Measurements from ENCODE around the gene FBXW8. TPM values are rescaled to one million over a fixed set of nuclear protein-coding genes. Genes with fewer than 3 reads are reported as not detected.

Gene FBXW8
- total RNA-seq, 2 experiments from 2014 or later, result 6.6 to 7.3 TPM

- intact Hi-C loops (cut with DNase I, micrococcal nuclease), result no loop called here
- Mint-ChIP-seq H3K9me3 (no peaks in the 10 kb centered on the region), H3K4me1 (ENCODE audit: low read depth) (no peaks in the 10 kb centered on the region), H3K4me3 (no peak overlapping the region), H3K36me3 (ENCODE audit: low read depth) (no peaks in the 10 kb centered on the region), H3K27me3 (peaks cover 17% of the 10 kb centered on the region), H3K27ac (no peak overlapping the region)
- H3K27me3 ChIP-seq (ENCODE audit: control insufficient read depth in 1 of 2, insufficient read depth in 2 of 2, low read length in 2 of 2), result peaks cover 0 to 2% of the 10 kb centered on the region in 2 experiments
- ATAC-seq (ENCODE audit: poor library complexity) (no peak), DNase-seq (no peak)
- TF ChIP-seq CTCF (IDR thresholded peaks at IDR 0.05), result no peak
- no peaks in the 10 kb centered on the region for H3K36me3 ChIP-seq (ENCODE audit: insufficient read depth, low read length)
- ChIA-PET CTCF (interaction anchor here (0.7 kb wide), 1 partner anchor 28 kb away, joined by 4 read pairs; no protein-coding TSS in a partner anchor), POLR2A (no interaction called here)
- H3K4me1 ChIP-seq (ENCODE audit: insufficient read depth, low read length), result no peaks in the 10 kb centered on the region
- H3K4me3 ChIP-seq (ENCODE audit: low read length), result no peak overlapping the region
- peaks cover 0 to 4% of the 10 kb centered on the region in 2 experiments for H3K9me3 ChIP-seq (ENCODE audit: control insufficient read depth in 1 of 2, insufficient read depth in 1 of 2, low read length in 2 of 2)
- no peak overlapping the region for H3K27ac ChIP-seq (ENCODE audit: low read depth in 1 of 2, low read length in 2 of 2)
These were observed 19.7 kb upstream of the FBXW8 start for GRCh38 chr12:116891019-116891418.

GRCh38 chr12:116892349-116893140 lies 18.2 kb upstream of the FBXW8 start:
- H3K4me1 ChIP-seq (ENCODE audit: insufficient read depth, low read length), result no peaks in the 10 kb centered on the region
- H3K4me3 ChIP-seq (ENCODE audit: low read length), result no peak overlapping the region
- Mint-ChIP-seq H3K4me3 (no peak overlapping the region), H3K4me1 (ENCODE audit: low read depth) (no peaks in the 10 kb centered on the region), H3K36me3 (ENCODE audit: low read depth) (no peaks in the 10 kb centered on the region), H3K9me3 (no peaks in the 10 kb centered on the region), H3K27ac (no peak overlapping the region), H3K27me3 (peaks cover 8% of the 10 kb centered on the region)
- ChIA-PET POLR2A (no interaction called here), CTCF (no interaction called here)
- DNase-seq (no peak), ATAC-seq (ENCODE audit: poor library complexity) (no peak)
- H3K9me3 ChIP-seq (ENCODE audit: control insufficient read depth in 1 of 2, insufficient read depth in 1 of 2, low read length in 2 of 2), result peaks cover 0 to 4% of the 10 kb centered on the region in 2 experiments
- no peak overlapping the region for H3K27ac ChIP-seq (ENCODE audit: low read depth in 1 of 2, low read length in 2 of 2)
- no peaks in the 10 kb centered on the region for H3K27me3 ChIP-seq (ENCODE audit: control insufficient read depth in 1 of 2, insufficient read depth in 2 of 2, low read length in 2 of 2)
- intact Hi-C loops (cut with DNase I, micrococcal nuclease), result no loop called here
- H3K36me3 ChIP-seq (ENCODE audit: insufficient read depth, low read length), result no peaks in the 10 kb centered on the region
- no peak for TF ChIP-seq CTCF (IDR thresholded peaks at IDR 0.05)

- Histone ChIP-seq H3K9me3 (ENCODE audit: control insufficient read depth in 1 of 2, insufficient read depth in 1 of 2, low read length in 2 of 2) (peaks cover 0 to 4% of the 10 kb centered on the region in 2 experiments), H3K27ac (ENCODE audit: low read depth in 1 of 2, low read length in 2 of 2) (no peak overlapping the region), H3K4me3 (ENCODE audit: low read length) (no peak overlapping the region), H3K4me1 (ENCODE audit: insufficient read depth, low read length) (no peaks in the 10 kb centered on the region), H3K27me3 (ENCODE audit: control insufficient read depth in 1 of 2, insufficient read depth in 2 of 2, low read length in 2 of 2) (no peaks in the 10 kb centered on the region), H3K36me3 (ENCODE audit: insufficient read depth, low read length) (no peaks in the 10 kb centered on the region)
- H3K9me3 Mint-ChIP-seq, result no peaks in the 10 kb centered on the region
- no peaks in the 10 kb centered on the region for H3K36me3 Mint-ChIP-seq (ENCODE audit: low read depth)
- H3K4me3 Mint-ChIP-seq, result no peak overlapping the region
- no peaks in the 10 kb centered on the region for H3K4me1 Mint-ChIP-seq (ENCODE audit: low read depth)
- no peak for DNase-seq
- ATAC-seq (ENCODE audit: poor library complexity), result no peak
- no peak for TF ChIP-seq CTCF (IDR thresholded peaks at IDR 0.05)
- peaks cover 10% of the 10 kb centered on the region for H3K27me3 Mint-ChIP-seq
- H3K27ac Mint-ChIP-seq, result no peak overlapping the region
- CTCF ChIA-PET, result no interaction called here
- POLR2A ChIA-PET, result no interaction called here
- intact Hi-C loops (cut with DNase I, micrococcal nuclease), result no loop called here
These were observed 15.8 kb upstream of the FBXW8 start for GRCh38 chr12:116894913-116895312.

Data from CD4-positive, alpha-beta T cell (primary cell).